GM20000 (cell line): ENCODE measurements around the gene PDCD5.

Experiments used
- DNase-seq: peaks from one replicate; pipeline ENCODE4 v3.0.0; 2012; ENCODE audit warnings: low spot score
- TF ChIP-seq, protein P1 (sequence below): IDR thresholded peaks from 2 replicates; pipeline ENCODE4 v1.5.1; 2012; ENCODE audit warnings: mild to moderate bottlenecking, control low read depth; ENCODE audit errors: extremely low read depth, missing control alignments

PDCD5 gene

DNA sequence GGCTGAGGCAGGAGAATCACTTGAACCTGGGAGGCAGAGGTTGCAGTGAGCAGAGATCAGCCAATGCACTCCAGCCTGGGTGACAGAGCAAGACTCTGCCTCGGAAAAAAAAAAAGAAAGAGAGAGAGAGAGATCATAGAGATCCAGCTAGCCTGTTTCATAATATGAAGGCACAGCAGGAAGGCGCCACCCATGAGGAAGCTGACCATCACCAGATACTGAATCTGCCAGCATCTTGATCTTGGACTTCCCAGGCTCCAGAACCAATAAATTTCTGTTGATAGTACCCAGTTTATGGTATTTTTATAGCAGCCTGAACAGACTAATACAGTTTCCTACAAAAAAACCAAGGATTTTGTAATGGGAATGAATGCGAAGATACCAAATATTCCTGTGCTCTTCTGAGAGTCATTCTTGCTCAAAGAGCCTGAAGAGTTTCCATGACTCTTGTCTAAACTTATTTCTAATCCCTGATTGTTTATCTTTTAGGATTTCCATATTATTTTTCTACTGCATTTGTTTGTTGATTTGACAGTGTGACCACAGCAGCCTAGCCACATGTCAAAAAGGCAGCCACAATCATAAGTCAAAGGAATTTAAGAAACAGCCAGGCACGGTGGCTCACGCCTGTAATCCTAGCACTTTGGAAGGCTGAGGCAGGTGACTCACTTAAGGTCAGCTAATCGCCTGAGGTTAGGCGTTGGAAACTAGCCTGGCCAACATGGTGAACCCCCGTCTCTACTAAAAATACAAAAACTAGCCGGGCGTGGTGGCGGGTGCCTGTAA lies 37.7 kb upstream of the PDCD5 start:
- DNase-seq = no peak
- TF ChIP-seq, protein P1, sequence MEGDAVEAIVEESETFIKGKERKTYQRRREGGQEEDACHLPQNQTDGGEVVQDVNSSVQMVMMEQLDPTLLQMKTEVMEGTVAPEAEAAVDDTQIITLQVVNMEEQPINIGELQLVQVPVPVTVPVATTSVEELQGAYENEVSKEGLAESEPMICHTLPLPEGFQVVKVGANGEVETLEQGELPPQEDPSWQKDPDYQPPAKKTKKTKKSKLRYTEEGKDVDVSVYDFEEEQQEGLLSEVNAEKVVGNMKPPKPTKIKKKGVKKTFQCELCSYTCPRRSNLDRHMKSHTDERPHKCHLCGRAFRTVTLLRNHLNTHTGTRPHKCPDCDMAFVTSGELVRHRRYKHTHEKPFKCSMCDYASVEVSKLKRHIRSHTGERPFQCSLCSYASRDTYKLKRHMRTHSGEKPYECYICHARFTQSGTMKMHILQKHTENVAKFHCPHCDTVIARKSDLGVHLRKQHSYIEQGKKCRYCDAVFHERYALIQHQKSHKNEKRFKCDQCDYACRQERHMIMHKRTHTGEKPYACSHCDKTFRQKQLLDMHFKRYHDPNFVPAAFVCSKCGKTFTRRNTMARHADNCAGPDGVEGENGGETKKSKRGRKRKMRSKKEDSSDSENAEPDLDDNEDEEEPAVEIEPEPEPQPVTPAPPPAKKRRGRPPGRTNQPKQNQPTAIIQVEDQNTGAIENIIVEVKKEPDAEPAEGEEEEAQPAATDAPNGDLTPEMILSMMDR = no peak

DNA sequence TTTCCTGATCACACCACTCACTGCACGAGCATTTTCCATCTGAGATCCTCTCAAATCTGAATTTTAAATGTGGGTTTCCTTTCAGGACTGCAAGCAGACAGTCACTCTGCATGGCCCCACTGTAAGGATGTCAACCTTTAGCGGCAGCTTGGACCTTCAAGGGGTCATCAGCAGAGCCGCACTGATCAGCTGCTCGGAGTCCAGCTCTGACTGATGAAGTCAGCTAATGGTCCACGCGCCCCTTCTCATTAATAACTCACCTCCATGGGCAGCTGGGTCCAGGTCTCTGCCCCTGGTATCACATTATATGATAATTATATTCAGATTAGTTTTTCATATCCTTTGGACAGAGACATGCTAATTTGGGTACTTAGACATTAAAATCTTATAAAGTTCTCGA lies 36.1 kb upstream of the PDCD5 start:
- TF ChIP-seq, protein P1 = no peak
- DNase-seq = no peak

DNA sequence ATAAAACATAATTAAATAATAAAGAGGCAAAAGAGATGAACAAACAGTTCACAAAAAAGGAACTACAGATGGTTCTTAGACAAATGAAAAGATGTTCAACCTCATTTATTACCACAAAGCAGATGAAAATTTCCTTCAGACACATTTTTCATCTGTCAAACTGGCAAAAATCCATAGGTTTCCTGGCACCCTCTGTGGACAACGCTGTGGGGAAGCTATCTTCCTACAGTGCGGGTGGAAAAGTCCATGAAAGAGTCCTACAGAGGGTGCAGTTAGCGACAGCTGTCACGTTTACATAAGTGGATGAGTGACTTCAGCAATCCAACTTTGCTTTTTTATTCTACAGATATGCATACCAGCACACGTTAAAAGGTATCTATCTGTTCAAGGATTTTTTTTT lies 30.3 kb upstream of the PDCD5 start:
- TF ChIP-seq, protein P1 = no peak
- no peak for DNase-seq

DNA sequence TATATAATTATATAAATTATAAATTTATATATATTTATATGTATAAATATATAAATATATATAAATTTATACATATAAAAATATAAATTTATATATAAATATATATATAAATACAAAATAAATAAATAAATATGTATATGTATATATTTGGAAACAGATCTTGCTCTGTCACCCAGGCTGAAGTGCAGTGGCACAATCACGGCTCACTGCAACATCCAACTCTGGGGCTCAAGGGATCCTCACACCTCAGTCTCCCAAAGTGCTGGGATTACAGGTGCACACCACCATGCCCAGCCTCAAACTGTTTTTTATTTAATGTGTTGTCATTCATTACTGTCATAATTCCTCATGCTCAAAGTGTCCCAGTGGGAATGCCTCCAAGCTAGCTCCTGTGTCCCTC lies 25.2 kb upstream of the PDCD5 start:
- TF ChIP-seq, protein P1 = no peak
- DNase-seq = no peak

DNA sequence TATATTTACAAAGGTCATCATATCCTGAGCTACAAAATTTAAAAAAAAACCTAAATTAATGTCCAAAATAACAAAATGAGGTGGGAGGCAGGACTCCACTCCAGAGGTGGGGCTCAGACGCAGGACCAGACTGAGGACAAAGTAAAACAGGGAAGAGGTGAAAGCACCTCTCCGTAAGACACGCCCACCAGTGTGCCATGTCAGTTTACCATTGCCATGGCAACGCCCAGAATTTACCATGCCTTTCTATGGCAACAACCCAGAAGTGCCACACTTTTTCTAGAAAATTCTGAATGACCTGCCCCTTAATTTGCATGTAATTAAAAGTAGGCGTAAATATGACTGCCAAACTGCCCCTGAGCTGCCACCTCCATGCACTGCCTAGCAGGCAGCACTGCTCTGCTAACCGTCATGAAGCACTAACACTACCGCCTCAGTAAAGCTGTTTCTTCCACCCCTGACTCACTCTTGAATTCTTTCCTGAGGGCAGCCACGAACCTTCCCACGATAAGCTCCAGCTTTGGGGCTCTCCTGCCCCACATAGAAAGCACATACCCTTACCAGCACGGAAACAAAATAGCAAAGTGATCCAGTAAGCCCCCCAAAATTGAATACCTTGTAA lies 22.3 kb upstream of the PDCD5 start:
- DNase-seq = no peak
- TF ChIP-seq, protein P1 = no peak

DNA sequence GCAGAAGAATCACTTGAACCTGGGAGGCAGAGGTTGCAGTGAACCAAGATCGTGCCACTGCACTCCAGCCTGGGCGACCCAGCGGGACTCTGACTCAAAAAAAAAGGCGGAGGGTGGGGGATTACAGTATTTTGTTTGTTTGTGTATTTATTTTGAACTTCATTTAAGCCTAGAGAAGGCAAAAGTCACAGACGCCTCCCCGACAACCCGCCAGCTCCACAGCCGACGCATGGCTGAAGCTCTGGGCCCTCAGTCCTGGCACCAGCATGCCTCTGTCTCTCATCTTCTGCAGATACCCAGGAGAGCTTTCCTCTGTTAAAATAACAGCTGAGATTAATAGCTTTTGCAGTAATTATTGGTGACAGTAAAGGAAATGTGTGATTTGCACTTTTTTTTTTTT lies 17.2 kb upstream of the PDCD5 start:
- no peak for DNase-seq
- TF ChIP-seq, protein P1 = no peak

DNA sequence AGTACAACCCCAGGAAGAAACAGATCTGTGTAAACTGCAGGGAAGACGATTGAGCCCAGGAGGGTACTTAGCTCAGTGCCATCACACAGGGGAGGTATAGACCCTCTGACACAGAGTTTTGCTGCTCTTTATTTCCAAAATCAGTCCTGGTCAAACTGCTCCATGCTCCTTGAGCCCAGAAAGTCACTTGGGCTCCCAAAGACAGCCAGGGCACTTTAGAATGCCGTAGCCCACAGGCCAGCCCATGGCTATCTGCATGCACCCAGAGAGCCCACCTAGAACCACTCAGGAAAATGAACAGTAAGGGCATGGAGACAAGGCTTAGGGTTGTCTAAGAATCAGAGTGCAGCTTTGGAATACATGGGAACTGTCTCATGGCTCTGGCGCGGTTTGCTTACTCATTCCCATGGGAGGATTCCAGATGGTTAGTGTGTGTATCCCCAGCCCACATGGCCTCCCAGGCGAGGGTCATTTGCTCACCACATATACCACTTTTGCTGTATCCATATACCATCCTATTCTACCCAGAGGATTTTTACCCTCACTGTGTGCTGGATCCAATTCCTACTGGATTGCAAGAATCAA lies 14.7 kb upstream of the PDCD5 start:
- TF ChIP-seq, protein P1 = no peak
- no peak for DNase-seq
